Measurements from ENCODE around the gene ZNF496. TPM values are rescaled to one million over a fixed set of nuclear protein-coding genes. Genes with fewer than 3 reads are reported as not detected.
"Not testable (repeated sequence)": the region's sequence is repeated elsewhere in the genome, so short reads cannot be mapped to it uniquely, and the experiment has no call there.

The ZNF496 gene
- total RNA-seq, 2 experiments from 2014 or later = 15.8 to 19.9 TPM

DNA sequence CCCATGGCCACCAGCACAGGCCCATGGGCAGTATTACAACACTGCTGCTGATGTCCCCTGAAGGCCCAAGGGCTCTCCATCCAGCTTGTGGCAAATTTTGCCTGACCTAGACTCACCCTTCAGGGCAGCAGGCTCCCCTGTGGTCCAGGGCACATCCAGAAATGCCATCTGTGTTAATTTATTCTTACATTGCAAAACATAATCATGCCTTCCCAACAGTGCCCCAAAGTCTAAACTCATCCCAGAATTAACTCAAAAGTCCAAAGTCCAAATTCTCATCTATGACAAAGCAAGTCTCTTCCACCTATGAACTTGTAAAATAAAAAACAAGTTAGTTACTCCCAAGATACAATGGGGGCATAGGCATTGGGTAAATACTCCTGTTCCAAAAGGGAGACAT is 62.5 kb downstream of the ZNF496 start:
- ATAC-seq (ENCODE audit: poor library complexity) = no peak
- peaks cover 5% of the 10 kb centered on the region for H3K27me3 Mint-ChIP-seq
- H3K27ac Mint-ChIP-seq = no peak overlapping the region

DNA sequence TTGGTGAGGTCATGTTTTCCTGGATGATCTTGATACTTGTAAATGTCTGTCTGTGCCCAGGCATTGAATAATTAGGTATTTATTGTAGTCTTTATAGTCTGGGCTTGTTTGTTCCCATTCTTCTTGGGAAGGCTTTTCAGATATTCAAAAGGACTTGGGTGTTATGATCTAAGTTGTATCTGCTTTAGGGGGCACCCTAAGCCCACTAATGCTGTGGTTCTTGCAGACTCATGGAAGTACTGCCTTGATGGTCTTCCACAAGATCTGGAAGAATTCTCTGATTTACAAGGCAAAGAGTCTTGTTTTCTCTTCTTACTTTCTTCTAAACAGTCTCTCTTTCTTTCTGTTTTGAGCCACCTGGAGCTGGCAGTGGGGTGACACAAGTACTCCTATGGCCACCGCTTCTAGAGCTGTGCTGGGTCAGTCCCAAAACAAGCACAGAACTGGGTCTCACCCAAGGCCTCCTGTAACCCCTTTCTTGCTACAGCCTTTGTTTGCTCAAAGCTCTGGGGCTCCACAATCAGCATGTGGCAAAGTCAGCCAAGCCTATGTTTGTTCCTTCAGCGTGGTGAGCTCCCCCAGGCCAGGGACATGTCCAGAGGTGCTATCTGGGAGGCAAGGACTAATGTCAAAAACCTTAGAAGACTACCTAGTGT is 63.1 kb downstream of the ZNF496 start:
- H3K4me3 ChIP-seq (ENCODE audit: low read length) = no peak overlapping the region
- intact Hi-C loops (cut with DNase I, micrococcal nuclease) = no loop called here
- no peaks in the 10 kb centered on the region for H3K4me1 ChIP-seq (ENCODE audit: insufficient read depth, low read length)
- Mint-ChIP-seq H3K4me3 (no peak overlapping the region), H3K9me3 (peaks cover 15% of the 10 kb centered on the region), H3K27me3 (peaks cover 5% of the 10 kb centered on the region), H3K4me1 (ENCODE audit: low read depth) (no peaks in the 10 kb centered on the region), H3K27ac (no peak overlapping the region), H3K36me3 (ENCODE audit: low read depth) (no peaks in the 10 kb centered on the region)
- H3K36me3 ChIP-seq (ENCODE audit: insufficient read depth, low read length) = no peaks in the 10 kb centered on the region
- no peak overlapping the region for H3K27ac ChIP-seq (ENCODE audit: low read depth in 1 of 2, low read length in 2 of 2)
- no peak for DNase-seq
- H3K9me3 ChIP-seq (ENCODE audit: control insufficient read depth in 1 of 2, insufficient read depth in 1 of 2, low read length in 2 of 2) = peaks cover 3 to 18% of the 10 kb centered on the region in 2 experiments
- no peak for ATAC-seq (ENCODE audit: poor library complexity)
- no peaks in the 10 kb centered on the region for H3K27me3 ChIP-seq (ENCODE audit: control insufficient read depth in 1 of 2, insufficient read depth in 2 of 2, low read length in 2 of 2)
- TF ChIP-seq, protein P1, sequence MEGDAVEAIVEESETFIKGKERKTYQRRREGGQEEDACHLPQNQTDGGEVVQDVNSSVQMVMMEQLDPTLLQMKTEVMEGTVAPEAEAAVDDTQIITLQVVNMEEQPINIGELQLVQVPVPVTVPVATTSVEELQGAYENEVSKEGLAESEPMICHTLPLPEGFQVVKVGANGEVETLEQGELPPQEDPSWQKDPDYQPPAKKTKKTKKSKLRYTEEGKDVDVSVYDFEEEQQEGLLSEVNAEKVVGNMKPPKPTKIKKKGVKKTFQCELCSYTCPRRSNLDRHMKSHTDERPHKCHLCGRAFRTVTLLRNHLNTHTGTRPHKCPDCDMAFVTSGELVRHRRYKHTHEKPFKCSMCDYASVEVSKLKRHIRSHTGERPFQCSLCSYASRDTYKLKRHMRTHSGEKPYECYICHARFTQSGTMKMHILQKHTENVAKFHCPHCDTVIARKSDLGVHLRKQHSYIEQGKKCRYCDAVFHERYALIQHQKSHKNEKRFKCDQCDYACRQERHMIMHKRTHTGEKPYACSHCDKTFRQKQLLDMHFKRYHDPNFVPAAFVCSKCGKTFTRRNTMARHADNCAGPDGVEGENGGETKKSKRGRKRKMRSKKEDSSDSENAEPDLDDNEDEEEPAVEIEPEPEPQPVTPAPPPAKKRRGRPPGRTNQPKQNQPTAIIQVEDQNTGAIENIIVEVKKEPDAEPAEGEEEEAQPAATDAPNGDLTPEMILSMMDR (IDR thresholded peaks at IDR 0.05) = no peak
- CTCF ChIA-PET = no interaction called here
- POLR2A ChIA-PET = no interaction called here

More for the DNA sequence above, 62.5 kb downstream of the ZNF496 start:
- no peaks in the 10 kb centered on the region for H3K27me3 ChIP-seq (ENCODE audit: control insufficient read depth in 1 of 2, insufficient read depth in 2 of 2, low read length in 2 of 2)
- H3K36me3 ChIP-seq (ENCODE audit: insufficient read depth, low read length) = no peaks in the 10 kb centered on the region
- intact Hi-C loops (cut with DNase I, micrococcal nuclease) = no loop called here
- POLR2A ChIA-PET = no interaction called here
- H3K4me1 Mint-ChIP-seq (ENCODE audit: low read depth) = no peaks in the 10 kb centered on the region
- no peaks in the 10 kb centered on the region for H3K36me3 Mint-ChIP-seq (ENCODE audit: low read depth)
- no peaks in the 10 kb centered on the region for H3K4me1 ChIP-seq (ENCODE audit: insufficient read depth, low read length)
- TF ChIP-seq, protein P1 (IDR thresholded peaks at IDR 0.05) = no peak
- CTCF ChIA-PET = no interaction called here
- H3K9me3 ChIP-seq (ENCODE audit: control insufficient read depth in 1 of 2, insufficient read depth in 1 of 2, low read length in 2 of 2) = peaks cover 3 to 18% of the 10 kb centered on the region in 2 experiments
- no peak overlapping the region for H3K4me3 ChIP-seq (ENCODE audit: low read length)
- no peak overlapping the region for H3K4me3 Mint-ChIP-seq
- H3K27ac ChIP-seq (ENCODE audit: low read depth in 1 of 2, low read length in 2 of 2) = no peak overlapping the region
- H3K9me3 Mint-ChIP-seq = peaks cover 13% of the 10 kb centered on the region
- no peak for DNase-seq

DNA sequence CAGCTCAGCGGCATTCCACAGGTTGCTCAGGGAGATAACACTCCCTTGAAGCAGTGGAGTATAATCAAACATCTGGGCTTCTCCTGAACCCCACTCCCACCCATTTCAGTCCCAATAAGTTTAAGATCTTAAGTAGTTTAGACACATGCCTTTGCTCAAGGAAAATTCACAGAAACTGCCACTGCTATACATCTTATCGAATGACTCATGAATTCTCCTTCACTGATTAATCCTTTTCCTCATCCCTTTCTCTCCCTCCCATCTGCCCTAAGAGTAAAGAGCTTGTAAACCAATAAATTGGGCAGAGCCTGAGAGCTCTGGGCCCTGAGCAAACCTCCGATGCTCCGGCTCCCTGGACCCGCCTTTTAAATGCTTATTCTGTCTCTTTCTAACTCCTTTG is 65.6 kb downstream of the ZNF496 start:
- Histone ChIP-seq H3K36me3 (ENCODE audit: insufficient read depth, low read length) (no peaks in the 10 kb centered on the region), H3K4me3 (ENCODE audit: low read length) (no peak overlapping the region), H3K27ac (ENCODE audit: low read depth in 1 of 2, low read length in 2 of 2) (no peak overlapping the region), H3K27me3 (ENCODE audit: control insufficient read depth in 1 of 2, insufficient read depth in 2 of 2, low read length in 2 of 2) (no peaks in the 10 kb centered on the region), H3K9me3 (ENCODE audit: control insufficient read depth in 1 of 2, insufficient read depth in 1 of 2, low read length in 2 of 2) (peaks cover 3 to 18% of the 10 kb centered on the region in 2 experiments), H3K4me1 (ENCODE audit: insufficient read depth, low read length) (no peaks in the 10 kb centered on the region)
- intact Hi-C loops (cut with DNase I, micrococcal nuclease) = no loop called here
- H3K9me3 Mint-ChIP-seq = peaks cover 12% of the 10 kb centered on the region
- ATAC-seq (ENCODE audit: poor library complexity) (no peak), DNase-seq (no peak)
- H3K27ac Mint-ChIP-seq = no peak overlapping the region
- CTCF ChIA-PET = no interaction called here
- H3K36me3 Mint-ChIP-seq (ENCODE audit: low read depth) = no peaks in the 10 kb centered on the region
- H3K4me1 Mint-ChIP-seq (ENCODE audit: low read depth) = no peaks in the 10 kb centered on the region
- no peak overlapping the region for H3K4me3 Mint-ChIP-seq
- TF ChIP-seq, protein P1 (IDR thresholded peaks at IDR 0.05) = no peak
- POLR2A ChIA-PET = no interaction called here
- H3K27me3 Mint-ChIP-seq = peaks cover 10% of the 10 kb centered on the region

DNA sequence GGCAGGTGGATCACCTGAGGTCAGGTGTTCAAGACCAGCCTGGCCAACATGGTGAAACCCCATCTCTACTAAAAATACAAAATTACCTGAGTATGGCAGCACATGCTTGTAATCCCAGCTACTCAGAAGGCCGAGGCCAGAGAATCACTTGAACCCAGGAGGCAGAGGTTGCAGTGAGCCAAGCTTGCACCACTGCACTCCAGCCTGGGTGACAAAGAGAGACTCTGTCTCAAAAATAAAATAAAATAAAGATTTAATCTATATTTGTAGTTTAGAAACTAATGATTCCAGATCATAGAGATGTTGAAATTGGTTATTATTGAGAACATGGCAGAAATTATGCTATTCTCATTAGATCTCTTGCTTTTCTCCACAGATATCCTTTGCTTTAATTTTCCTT is 75.9 kb downstream of the ZNF496 start, which contains the start of gene VN1R5:
TSS of gene VN1R5 (plus strand) at position 301 of the 400 bp plus-strand sequence.
- DNase-seq; H3K36me3 ChIP-seq (ENCODE audit: insufficient read depth, low read length); H3K4me3 ChIP-seq (ENCODE audit: low read length); H3K4me3 Mint-ChIP-seq; H3K27ac Mint-ChIP-seq; CTCF ChIA-PET; H3K36me3 Mint-ChIP-seq (ENCODE audit: low read depth); H3K4me1 ChIP-seq (ENCODE audit: insufficient read depth, low read length); ATAC-seq (ENCODE audit: poor library complexity); intact Hi-C loops (cut with DNase I, micrococcal nuclease); H3K4me1 Mint-ChIP-seq (ENCODE audit: low read depth); H3K9me3 Mint-ChIP-seq; H3K27me3 ChIP-seq (ENCODE audit: control insufficient read depth in 1 of 2, insufficient read depth in 2 of 2, low read length in 2 of 2); H3K27me3 Mint-ChIP-seq; H3K27ac ChIP-seq (ENCODE audit: low read depth in 1 of 2, low read length in 2 of 2); H3K9me3 ChIP-seq (ENCODE audit: control insufficient read depth in 1 of 2, insufficient read depth in 1 of 2, low read length in 2 of 2); POLR2A ChIA-PET: not testable (repeated sequence)

All from CD4-positive, alpha-beta T cell (primary cell).